ENCODE measurements around the gene SMPDL3B. TPM values are rescaled to one million over a fixed set of nuclear protein-coding genes. Genes with fewer than 3 reads are reported as not detected.

The SMPDL3B gene
- polyA plus RNA-seq, 4 donors: 17.3 to 22.6 (median 19.2) TPM

- Histone ChIP-seq H3K4me3 (ENCODE audit: low read depth in 1 of 3, low read length in 3 of 3) (no peak overlapping the region), H3K9me3 (ENCODE audit: control insufficient read depth in 2 of 2, insufficient read depth in 1 of 2, low read depth in 1 of 2, low read length in 1 of 2) (no peaks in the 10 kb centered on the region), H3K27ac (ENCODE audit: low read depth in 1 of 3, low read length in 2 of 3) (no peak overlapping the region), H3K4me1 (ENCODE audit: control insufficient read depth in 3 of 3, insufficient read depth in 2 of 3, low read depth in 1 of 3, low read length in 2 of 3) (no peaks in the 10 kb centered on the region), H3K27me3 (ENCODE audit: control insufficient read depth in 3 of 3, insufficient read depth in 3 of 3, low read length in 3 of 3) (no peaks in the 10 kb centered on the region), H3K36me3 (ENCODE audit: control insufficient read depth in 3 of 3, insufficient read depth in 2 of 3, low read depth in 1 of 3, low read length in 3 of 3) (peaks cover 0 to 47% (median 2%) of the 10 kb centered on the region in 3 donors)
- DNase-seq (no peak), FAIRE-seq (no peak)
- 77 to 92% (median 87%) methylated on average over 5 of the region's 5 CpGs for WGBS, 3 donors
These were observed 10.2 kb downstream of the SMPDL3B start for GRCh38 chr1:27945020-27945419.

DNA sequence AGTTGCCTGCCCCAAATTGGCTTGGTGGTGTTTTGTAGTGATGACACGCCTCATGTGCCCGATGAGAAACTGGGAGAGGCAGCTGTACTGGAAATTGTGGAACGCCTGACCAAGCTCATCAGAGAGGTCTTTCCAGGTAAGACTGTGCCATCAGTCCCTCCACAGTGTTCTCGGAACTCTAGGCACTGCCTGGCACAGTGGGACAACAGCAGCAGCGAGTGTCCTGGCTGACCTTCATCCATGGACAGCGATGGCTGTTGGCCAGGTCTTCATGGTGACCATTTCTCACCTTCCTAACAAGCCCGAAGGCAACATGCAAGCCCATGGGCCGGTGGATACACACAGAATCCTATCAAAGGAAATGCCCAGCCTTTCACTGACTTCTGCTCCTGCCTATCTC, 14.2 kb downstream of the SMPDL3B start:
- Histone ChIP-seq H3K9me3 (ENCODE audit: control insufficient read depth in 2 of 2, insufficient read depth in 1 of 2, low read depth in 1 of 2, low read length in 1 of 2) (no peaks in the 10 kb centered on the region), H3K36me3 (ENCODE audit: control insufficient read depth in 3 of 3, insufficient read depth in 2 of 3, low read depth in 1 of 3, low read length in 3 of 3) (peaks cover 0 to 45% (median 2%) of the 10 kb centered on the region in 3 donors), H3K4me1 (ENCODE audit: control insufficient read depth in 3 of 3, insufficient read depth in 2 of 3, low read depth in 1 of 3, low read length in 2 of 3) (peaks cover 0 to 6% (median 0%) of the 10 kb centered on the region in 3 donors), H3K27me3 (ENCODE audit: control insufficient read depth in 3 of 3, insufficient read depth in 3 of 3, low read length in 3 of 3) (no peaks in the 10 kb centered on the region), H3K4me3 (ENCODE audit: low read depth in 1 of 3, low read length in 3 of 3) (no peak overlapping the region), H3K27ac (ENCODE audit: low read depth in 1 of 3, low read length in 2 of 3) (no peak overlapping the region)
- FAIRE-seq (no peak), DNase-seq (no peak)
- 89 to 94% (median 91%) methylated on average over 8 of the region's 8 CpGs for WGBS, 3 donors

GRCh38 chr1:27951396-27951795, 16.6 kb downstream of the SMPDL3B start:
- Histone ChIP-seq H3K9me3 (ENCODE audit: control insufficient read depth in 2 of 2, insufficient read depth in 1 of 2, low read depth in 1 of 2, low read length in 1 of 2) (no peaks in the 10 kb centered on the region), H3K36me3 (ENCODE audit: control insufficient read depth in 3 of 3, insufficient read depth in 2 of 3, low read depth in 1 of 3, low read length in 3 of 3) (peaks cover 0 to 51% (median 2%) of the 10 kb centered on the region in 3 donors), H3K4me1 (ENCODE audit: control insufficient read depth in 3 of 3, insufficient read depth in 2 of 3, low read depth in 1 of 3, low read length in 2 of 3) (peaks cover 0 to 6% (median 0%) of the 10 kb centered on the region in 3 donors), H3K27ac (ENCODE audit: low read depth in 1 of 3, low read length in 2 of 3) (peak overlapping the region in 2 of 3 donors; percentile 34 to 37), H3K27me3 (ENCODE audit: control insufficient read depth in 3 of 3, insufficient read depth in 3 of 3, low read length in 3 of 3) (no peaks in the 10 kb centered on the region), H3K4me3 (ENCODE audit: low read depth in 1 of 3, low read length in 3 of 3) (no peak overlapping the region)
- FAIRE-seq (no peak), DNase-seq (no peak)
- 52 to 80% (median 64%) methylated on average over 3 of the region's 3 CpGs for WGBS, 3 donors

DNA sequence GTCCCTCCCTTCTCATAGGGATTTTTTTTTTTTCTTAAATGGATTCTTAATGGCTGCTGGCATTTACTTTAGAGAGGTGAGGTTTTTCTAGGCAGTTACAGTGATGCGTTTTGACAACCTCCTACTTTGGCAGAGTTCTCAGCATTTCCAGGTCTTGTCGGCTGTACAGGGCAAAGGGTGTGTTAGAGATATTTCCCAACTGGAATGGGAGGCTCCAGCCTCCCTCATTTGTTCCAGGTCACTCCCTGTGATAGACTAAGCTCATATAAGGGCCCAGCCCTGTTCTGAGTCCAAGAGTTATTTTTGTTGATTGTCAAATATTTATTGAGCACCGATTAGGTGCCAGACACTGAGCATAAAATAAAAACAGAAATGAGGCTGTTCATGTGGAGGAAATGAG, 17.3 kb downstream of the SMPDL3B start:
- Histone ChIP-seq H3K4me1 (ENCODE audit: control insufficient read depth in 3 of 3, insufficient read depth in 2 of 3, low read depth in 1 of 3, low read length in 2 of 3) (peaks cover 0 to 6% (median 0%) of the 10 kb centered on the region in 3 donors), H3K9me3 (ENCODE audit: control insufficient read depth in 2 of 2, insufficient read depth in 1 of 2, low read depth in 1 of 2, low read length in 1 of 2) (no peaks in the 10 kb centered on the region), H3K36me3 (ENCODE audit: control insufficient read depth in 3 of 3, insufficient read depth in 2 of 3, low read depth in 1 of 3, low read length in 3 of 3) (peaks cover 0 to 52% (median 2%) of the 10 kb centered on the region in 3 donors), H3K27ac (ENCODE audit: low read depth in 1 of 3, low read length in 2 of 3) (peak overlapping the region; percentile 34 to 74 (median 36)), H3K4me3 (ENCODE audit: low read depth in 1 of 3, low read length in 3 of 3) (no peak overlapping the region), H3K27me3 (ENCODE audit: control insufficient read depth in 3 of 3, insufficient read depth in 3 of 3, low read length in 3 of 3) (no peaks in the 10 kb centered on the region)
- FAIRE-seq (no peak), DNase-seq (peak; percentile 66 to 96)
- WGBS, 3 donors: 18 to 55% (median 31%) methylated on average over 3 of the region's 3 CpGs

DNA sequence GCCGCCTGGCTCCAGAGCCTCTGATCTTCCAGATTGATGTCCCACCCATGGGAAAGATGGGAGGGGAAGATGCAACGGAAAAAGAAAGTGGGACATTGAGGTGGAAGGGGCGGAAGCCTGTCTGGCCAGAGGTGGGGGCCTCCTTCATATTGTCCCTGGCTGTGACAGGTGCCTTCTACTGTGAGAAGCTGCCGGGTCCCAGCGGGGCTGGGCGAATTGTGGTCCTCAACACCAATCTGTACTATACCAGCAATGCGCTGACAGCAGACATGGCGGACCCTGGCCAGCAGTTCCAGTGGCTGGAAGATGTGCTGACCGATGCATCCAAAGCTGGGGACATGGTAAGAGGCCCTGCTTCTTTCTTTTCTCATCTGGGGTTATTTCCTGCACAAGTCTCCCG, 19.4 kb downstream of the SMPDL3B start:
- Histone ChIP-seq H3K36me3 (ENCODE audit: control insufficient read depth in 3 of 3, insufficient read depth in 2 of 3, low read depth in 1 of 3, low read length in 3 of 3) (peaks cover 0 to 45% (median under 1%) of the 10 kb centered on the region in 3 donors), H3K27me3 (ENCODE audit: control insufficient read depth in 3 of 3, insufficient read depth in 3 of 3, low read length in 3 of 3) (no peaks in the 10 kb centered on the region), H3K4me1 (ENCODE audit: control insufficient read depth in 3 of 3, insufficient read depth in 2 of 3, low read depth in 1 of 3, low read length in 2 of 3) (peaks cover 0 to 6% (median 0%) of the 10 kb centered on the region in 3 donors), H3K4me3 (ENCODE audit: low read depth in 1 of 3, low read length in 3 of 3) (no peak overlapping the region), H3K27ac (ENCODE audit: low read depth in 1 of 3, low read length in 2 of 3) (no peak overlapping the region), H3K9me3 (ENCODE audit: control insufficient read depth in 2 of 2, insufficient read depth in 1 of 2, low read depth in 1 of 2, low read length in 1 of 2) (no peaks in the 10 kb centered on the region)
- no peak for DNase-seq
- 95 to 97% (median 95%) methylated on average over 10 of the region's 10 CpGs for WGBS, 3 donors
- no peak for FAIRE-seq

DNA sequence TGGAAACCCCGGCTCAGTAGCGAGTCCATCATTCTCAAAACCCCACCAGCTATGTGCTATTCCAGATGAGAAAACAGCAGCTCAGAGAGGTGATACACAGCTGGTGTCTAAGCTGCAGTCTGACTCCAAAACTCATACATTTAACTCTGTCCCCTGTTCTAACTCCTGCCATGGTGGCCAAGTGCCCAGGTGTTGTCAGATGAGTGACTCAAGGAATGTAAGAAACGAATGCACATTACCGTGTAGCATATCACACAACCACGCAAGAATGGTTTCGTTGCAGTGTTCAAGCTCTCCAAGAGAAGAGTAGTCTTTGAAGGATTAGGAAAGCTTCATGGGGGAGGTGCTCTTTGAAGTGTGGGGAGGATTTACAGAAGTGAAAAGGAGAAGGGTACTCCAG, 20.3 kb downstream of the SMPDL3B start:
- Histone ChIP-seq H3K27ac (ENCODE audit: low read depth in 1 of 3, low read length in 2 of 3) (no peak overlapping the region), H3K4me3 (ENCODE audit: low read depth in 1 of 3, low read length in 3 of 3) (no peak overlapping the region), H3K4me1 (ENCODE audit: control insufficient read depth in 3 of 3, insufficient read depth in 2 of 3, low read depth in 1 of 3, low read length in 2 of 3) (peaks cover 0 to 6% (median 0%) of the 10 kb centered on the region in 3 donors), H3K36me3 (ENCODE audit: control insufficient read depth in 3 of 3, insufficient read depth in 2 of 3, low read depth in 1 of 3, low read length in 3 of 3) (peaks cover 0 to 39% (median 0%) of the 10 kb centered on the region in 3 donors), H3K9me3 (ENCODE audit: control insufficient read depth in 2 of 2, insufficient read depth in 1 of 2, low read depth in 1 of 2, low read length in 1 of 2) (no peaks in the 10 kb centered on the region), H3K27me3 (ENCODE audit: control insufficient read depth in 3 of 3, insufficient read depth in 3 of 3, low read length in 3 of 3) (no peaks in the 10 kb centered on the region)
- no peak for FAIRE-seq
- DNase-seq: no peak
- 89 to 96% (median 93%) methylated on average over 6 of the region's 6 CpGs for WGBS, 3 donors

- FAIRE-seq: no peak
- H3K36me3 ChIP-seq (ENCODE audit: control insufficient read depth in 3 of 3, insufficient read depth in 2 of 3, low read depth in 1 of 3, low read length in 3 of 3): peaks cover 0 to 38% (median 0%) of the 10 kb centered on the region in 3 donors
- H3K4me3 ChIP-seq (ENCODE audit: low read depth in 1 of 3, low read length in 3 of 3): no peak overlapping the region
- peaks cover 0 to 16% (median 0%) of the 10 kb centered on the region in 3 donors for H3K4me1 ChIP-seq (ENCODE audit: control insufficient read depth in 3 of 3, insufficient read depth in 2 of 3, low read depth in 1 of 3, low read length in 2 of 3)
- WGBS, 3 donors: 80 to 87% (median 84%) methylated on average over 6 of the region's 6 CpGs
- H3K27ac ChIP-seq (ENCODE audit: low read depth in 1 of 3, low read length in 2 of 3): no peak overlapping the region
- DNase-seq: no peak
- H3K27me3 ChIP-seq (ENCODE audit: control insufficient read depth in 3 of 3, insufficient read depth in 3 of 3, low read length in 3 of 3): no peaks in the 10 kb centered on the region
- H3K9me3 ChIP-seq (ENCODE audit: control insufficient read depth in 2 of 2, insufficient read depth in 1 of 2, low read depth in 1 of 2, low read length in 1 of 2): no peaks in the 10 kb centered on the region
These were observed 22.0 kb downstream of the SMPDL3B start for GRCh38 chr1:27956761-27957160.

DNA sequence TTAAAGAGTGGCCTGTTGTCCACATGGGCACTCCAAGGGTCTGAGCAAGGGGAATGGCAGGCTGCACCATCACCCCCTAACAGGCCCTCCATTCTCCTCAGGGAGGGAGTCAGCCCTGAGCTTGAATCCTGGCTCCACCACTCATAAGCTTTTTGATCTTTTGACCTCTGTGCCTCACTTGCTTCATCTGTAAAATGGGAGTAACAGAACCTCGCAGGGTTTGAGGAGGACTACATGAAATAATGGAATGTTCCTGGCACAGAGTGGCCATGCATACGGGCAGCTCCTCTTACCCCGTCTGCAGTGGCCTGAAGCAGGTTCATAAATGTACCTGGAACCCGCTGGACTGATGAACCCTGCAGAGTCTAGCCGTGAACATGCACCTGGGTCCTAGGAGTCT, 22.9 kb downstream of the SMPDL3B start:
- H3K9me3 ChIP-seq (ENCODE audit: control insufficient read depth in 2 of 2, insufficient read depth in 1 of 2, low read depth in 1 of 2, low read length in 1 of 2): no peaks in the 10 kb centered on the region
- H3K27me3 ChIP-seq (ENCODE audit: control insufficient read depth in 3 of 3, insufficient read depth in 3 of 3, low read length in 3 of 3): no peaks in the 10 kb centered on the region
- DNase-seq (no peak), FAIRE-seq (no peak)
- H3K27ac ChIP-seq (ENCODE audit: low read depth in 1 of 3, low read length in 2 of 3): no peak overlapping the region
- H3K4me3 ChIP-seq (ENCODE audit: low read depth in 1 of 3, low read length in 3 of 3): no peak overlapping the region
- peaks cover 0 to 43% (median 0%) of the 10 kb centered on the region in 3 donors for H3K36me3 ChIP-seq (ENCODE audit: control insufficient read depth in 3 of 3, insufficient read depth in 2 of 3, low read depth in 1 of 3, low read length in 3 of 3)
- H3K4me1 ChIP-seq (ENCODE audit: control insufficient read depth in 3 of 3, insufficient read depth in 2 of 3, low read depth in 1 of 3, low read length in 2 of 3): peaks cover 0 to 11% (median 0%) of the 10 kb centered on the region in 3 donors
- 81 to 87% (median 85%) methylated on average over 5 of the region's 5 CpGs for WGBS, 3 donors

GRCh38 chr1:27958513-27958912, 23.7 kb downstream of the SMPDL3B start:
- DNase-seq (no peak), FAIRE-seq (no peak)
- no peaks in the 10 kb centered on the region for H3K27me3 ChIP-seq (ENCODE audit: control insufficient read depth in 3 of 3, insufficient read depth in 3 of 3, low read length in 3 of 3)
- no peak overlapping the region for H3K4me3 ChIP-seq (ENCODE audit: low read depth in 1 of 3, low read length in 3 of 3)
- no peak overlapping the region for H3K27ac ChIP-seq (ENCODE audit: low read depth in 1 of 3, low read length in 2 of 3)
- peaks cover 0 to 49% (median 0%) of the 10 kb centered on the region in 3 donors for H3K36me3 ChIP-seq (ENCODE audit: control insufficient read depth in 3 of 3, insufficient read depth in 2 of 3, low read depth in 1 of 3, low read length in 3 of 3)
- H3K9me3 ChIP-seq (ENCODE audit: control insufficient read depth in 2 of 2, insufficient read depth in 1 of 2, low read depth in 1 of 2, low read length in 1 of 2): no peaks in the 10 kb centered on the region
- peaks cover 0 to 10% (median 0%) of the 10 kb centered on the region in 3 donors for H3K4me1 ChIP-seq (ENCODE audit: control insufficient read depth in 3 of 3, insufficient read depth in 2 of 3, low read depth in 1 of 3, low read length in 2 of 3)
- 92 to 95% (median 95%) methylated on average over 26 of the region's 26 CpGs for WGBS, 3 donors

All from small intestine (tissue), 7 donors.